MCF 10A (cell line): ENCODE results near the gene FNDC10. TPM values are rescaled to one million over a fixed set of nuclear protein-coding genes. Genes with fewer than 3 reads are reported as not detected.
"Not testable (repeated sequence)": the region's sequence is repeated elsewhere in the genome, so short reads cannot be mapped to it uniquely, and the experiment has no call there.

Experiments
- BruUV-seq: library from RNA; stranded (reverse); fragments of 400-500 nt; replicated peaks from 2 replicates; lab custom pipeline; 2021; lab: Mats Ljungman, UMichigan
- CTCF ChIA-PET: fragments of 300-600 bp; sonication (Branson Sonifier 250); formaldehyde crosslinking; extraction: SDS; loops from one replicate; lab custom pipeline; 2021; ENCODE audit warnings: antibody characterized with exemption, inconsistent platforms; lab: Yijun Ruan, JAX
- POLR2A ChIA-PET: fragments of 300-600, 350-650 bp; sonication (Branson Sonifier 250); formaldehyde crosslinking; extraction: SDS; loops from one replicate; lab custom pipeline; 2020; ENCODE audit warnings: antibody characterized with exemption, inconsistent platforms; lab: Yijun Ruan, JAX
- DNase-seq: peaks from one replicate; pipeline ENCODE4 v3.0.0-alpha.2; 2018; ENCODE audit not compliant: unreplicated experiment
- H3K27ac Mint-ChIP-seq: one replicate; pipeline ENCODE4 v1.8.0; 2022; ENCODE audit warnings: mild to moderate bottlenecking, low read depth, mixed read lengths; ENCODE audit not compliant: unreplicated experiment
- H3K27me3 Mint-ChIP-seq: one replicate; pipeline ENCODE4 v1.8.0; 2022; ENCODE audit warnings: mixed read lengths; ENCODE audit not compliant: insufficient read depth, unreplicated experiment
- H3K36me3 Mint-ChIP-seq: one replicate; pipeline ENCODE4 v1.8.0; 2022; ENCODE audit warnings: mild to moderate bottlenecking, moderate library complexity, mixed read lengths; ENCODE audit not compliant: insufficient read depth, unreplicated experiment
- H3K4me1 Mint-ChIP-seq: one replicate; pipeline ENCODE4 v1.8.0; 2022; ENCODE audit warnings: mixed read lengths; ENCODE audit not compliant: insufficient read depth, unreplicated experiment
- H3K4me3 Mint-ChIP-seq: one replicate; pipeline ENCODE4 v1.8.0; 2022; ENCODE audit warnings: mild to moderate bottlenecking, moderate library complexity, mixed read lengths; ENCODE audit not compliant: unreplicated experiment
- H3K9me3 Mint-ChIP-seq: one replicate; pipeline ENCODE4 v1.8.0; 2022; ENCODE audit warnings: mixed read lengths; ENCODE audit not compliant: unreplicated experiment
- intact Hi-C: fragments of 100-400 bp; cut with micrococcal nuclease; formaldehyde crosslinking; loops from 2 replicates; pipeline ENCODE4 v1.14.1; 2022
- total RNA-seq: library from RNA; stranded (reverse); gene quantifications from 2 replicates; pipeline ENCODE4 v1.2.3, GENCODE V29; 2022
- TF ChIP-seq, protein P1 (sequence below): fragments of 200-600 bp; IDR thresholded peaks from one replicate; pipeline ENCODE4 v1.8.0; 2022; ENCODE audit warnings: antibody characterized with exemption, mild to moderate bottlenecking; ENCODE audit not compliant: unreplicated experiment

Gene FNDC10
- total RNA-seq, 1 experiment from 2014 or later, result 5.1 TPM

DNA sequence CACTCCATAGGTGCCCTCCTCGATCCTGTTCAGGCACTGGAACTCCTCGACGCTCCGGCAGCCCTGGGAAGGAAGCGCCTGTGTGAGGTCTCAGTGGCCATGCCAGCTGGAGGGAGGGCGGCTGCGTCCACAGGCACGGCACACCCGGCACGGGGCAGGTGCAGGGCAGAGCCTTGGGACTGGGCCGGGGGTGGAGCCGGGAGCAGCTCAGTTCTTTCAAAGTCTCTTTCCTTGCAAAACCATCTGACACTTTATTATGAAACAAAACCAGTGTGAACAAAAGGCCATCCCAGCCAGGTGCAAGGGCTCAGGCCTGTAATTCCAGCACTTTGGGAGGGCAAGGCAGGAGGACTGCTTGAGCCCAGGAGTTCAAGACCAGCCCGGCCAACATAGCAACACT, 38.6 kb upstream of the FNDC10 start:
- H3K27me3 Mint-ChIP-seq, H3K27ac Mint-ChIP-seq, CTCF ChIA-PET, DNase-seq, H3K4me1 Mint-ChIP-seq, POLR2A ChIA-PET, BruUV-seq, H3K4me3 Mint-ChIP-seq, intact Hi-C loops, H3K9me3 Mint-ChIP-seq, H3K36me3 Mint-ChIP-seq: not testable (repeated sequence)

DNA sequence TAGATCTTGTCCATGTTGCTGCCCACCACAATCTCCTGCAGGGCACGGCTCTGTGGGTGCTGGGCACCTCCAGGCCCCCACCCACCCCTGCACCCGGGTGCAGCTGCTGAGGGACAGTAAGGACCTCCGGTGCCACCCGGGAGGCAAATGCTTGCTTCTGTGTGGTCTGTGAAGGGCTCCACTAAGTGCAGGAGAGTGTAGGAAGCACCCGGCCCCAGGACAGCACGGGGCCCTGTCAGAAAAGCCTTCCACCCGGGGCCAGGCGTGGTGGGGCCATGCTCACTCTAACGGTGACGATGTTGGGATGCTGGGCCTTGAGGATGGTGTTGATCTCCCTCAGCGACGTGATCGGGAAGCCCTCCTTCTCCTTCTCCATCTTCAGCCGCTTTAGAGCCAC, 37.5 kb upstream of the FNDC10 start:
- H3K27ac Mint-ChIP-seq, H3K36me3 Mint-ChIP-seq, H3K9me3 Mint-ChIP-seq, H3K4me1 Mint-ChIP-seq, DNase-seq, CTCF ChIA-PET, intact Hi-C loops, H3K4me3 Mint-ChIP-seq, BruUV-seq, H3K27me3 Mint-ChIP-seq, POLR2A ChIA-PET: not testable (repeated sequence)

DNA sequence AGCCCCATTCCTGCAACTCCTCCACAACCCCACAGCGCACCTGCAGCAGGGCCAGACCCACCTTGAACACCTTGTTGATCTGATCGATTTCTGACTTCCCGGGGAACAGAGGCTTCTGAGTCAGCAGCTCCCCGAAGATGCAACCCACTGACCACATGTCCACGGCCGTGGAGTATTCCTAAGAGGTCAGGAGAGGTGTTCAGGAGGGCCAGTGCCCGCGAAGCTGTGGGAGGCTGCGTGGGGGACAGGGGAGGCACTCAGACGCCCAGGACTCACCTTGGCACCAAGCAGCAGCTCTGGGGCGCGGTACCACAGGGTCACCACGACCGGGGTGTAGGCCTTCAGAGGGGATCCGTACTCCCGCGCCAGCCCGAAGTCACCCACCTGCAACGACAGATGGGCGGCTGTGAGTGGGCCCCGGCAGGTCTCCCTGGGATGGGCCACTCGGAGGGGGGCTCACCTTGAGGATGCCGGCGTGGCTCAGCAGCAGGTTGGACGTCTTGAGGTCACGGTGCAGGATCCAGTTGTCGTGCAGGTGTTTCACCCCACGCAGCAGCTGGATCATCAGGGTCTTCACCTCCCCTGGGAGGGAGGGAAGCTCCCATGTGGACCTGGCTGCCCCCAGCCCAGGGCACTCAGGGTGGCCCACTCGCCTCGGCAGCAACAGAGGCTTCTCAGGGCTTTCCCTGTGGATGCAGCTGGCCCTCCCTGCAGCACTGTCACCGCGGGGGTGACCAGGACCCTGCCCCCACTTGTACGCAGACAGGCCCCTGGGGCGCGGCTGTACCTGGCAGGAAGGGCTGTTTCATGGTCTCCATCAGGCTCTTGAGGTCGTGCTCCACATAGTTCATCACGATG, 36.9 kb upstream of the FNDC10 start:
- POLR2A ChIA-PET, H3K9me3 Mint-ChIP-seq, H3K4me3 Mint-ChIP-seq, intact Hi-C loops, H3K4me1 Mint-ChIP-seq, H3K27me3 Mint-ChIP-seq, H3K36me3 Mint-ChIP-seq, BruUV-seq, DNase-seq, CTCF ChIA-PET, H3K27ac Mint-ChIP-seq: not testable (repeated sequence)

DNA sequence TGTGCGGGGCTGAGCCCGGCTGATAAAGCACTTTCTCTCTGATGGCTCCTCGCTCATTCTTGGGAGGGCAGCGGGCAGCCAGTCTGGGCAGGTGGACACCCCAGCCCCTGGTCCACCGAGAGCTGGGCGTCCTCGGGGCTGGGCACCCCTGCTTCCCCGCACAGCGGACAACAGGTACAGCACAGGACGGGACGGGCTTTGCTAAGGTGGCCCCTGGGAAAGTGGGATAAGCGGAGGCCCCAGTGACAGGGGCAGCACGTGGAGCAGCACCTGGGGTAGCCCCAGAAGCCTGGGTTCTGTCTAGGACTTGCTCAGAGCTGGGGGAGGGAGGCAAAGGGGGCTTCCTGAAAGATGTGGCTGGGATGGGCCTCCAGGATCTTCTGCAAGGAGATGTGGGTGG, 34.7 kb upstream of the FNDC10 start:
- intact Hi-C loops, H3K27me3 Mint-ChIP-seq, BruUV-seq, DNase-seq, POLR2A ChIA-PET, H3K4me1 Mint-ChIP-seq, CTCF ChIA-PET, H3K4me3 Mint-ChIP-seq, H3K36me3 Mint-ChIP-seq, H3K27ac Mint-ChIP-seq, H3K9me3 Mint-ChIP-seq: not testable (repeated sequence)

DNA sequence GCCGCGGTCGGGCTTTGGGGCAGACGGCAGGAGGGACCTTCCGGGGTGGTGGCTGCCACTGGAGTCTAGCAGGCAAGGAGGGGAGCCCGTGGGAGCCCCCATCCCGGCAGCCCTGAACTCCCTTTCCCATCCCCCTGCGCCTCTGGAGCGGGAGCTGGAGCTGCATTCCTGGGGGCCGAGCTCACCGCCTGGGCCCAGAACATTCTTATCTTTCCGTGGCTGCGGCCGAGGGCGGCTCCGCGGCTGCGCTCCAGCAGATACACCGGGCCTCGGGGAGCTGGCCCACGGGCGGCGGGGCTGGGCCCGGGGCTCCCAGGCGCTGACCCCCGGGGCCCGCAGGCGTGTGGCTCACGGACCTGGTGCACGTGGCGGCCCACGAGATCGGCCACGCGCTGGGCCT, 33.5 kb upstream of the FNDC10 start:
- H3K9me3 Mint-ChIP-seq, DNase-seq, CTCF ChIA-PET, POLR2A ChIA-PET, H3K27ac Mint-ChIP-seq, H3K27me3 Mint-ChIP-seq, H3K4me3 Mint-ChIP-seq, H3K36me3 Mint-ChIP-seq, intact Hi-C loops, BruUV-seq, H3K4me1 Mint-ChIP-seq: not testable (repeated sequence)

DNA sequence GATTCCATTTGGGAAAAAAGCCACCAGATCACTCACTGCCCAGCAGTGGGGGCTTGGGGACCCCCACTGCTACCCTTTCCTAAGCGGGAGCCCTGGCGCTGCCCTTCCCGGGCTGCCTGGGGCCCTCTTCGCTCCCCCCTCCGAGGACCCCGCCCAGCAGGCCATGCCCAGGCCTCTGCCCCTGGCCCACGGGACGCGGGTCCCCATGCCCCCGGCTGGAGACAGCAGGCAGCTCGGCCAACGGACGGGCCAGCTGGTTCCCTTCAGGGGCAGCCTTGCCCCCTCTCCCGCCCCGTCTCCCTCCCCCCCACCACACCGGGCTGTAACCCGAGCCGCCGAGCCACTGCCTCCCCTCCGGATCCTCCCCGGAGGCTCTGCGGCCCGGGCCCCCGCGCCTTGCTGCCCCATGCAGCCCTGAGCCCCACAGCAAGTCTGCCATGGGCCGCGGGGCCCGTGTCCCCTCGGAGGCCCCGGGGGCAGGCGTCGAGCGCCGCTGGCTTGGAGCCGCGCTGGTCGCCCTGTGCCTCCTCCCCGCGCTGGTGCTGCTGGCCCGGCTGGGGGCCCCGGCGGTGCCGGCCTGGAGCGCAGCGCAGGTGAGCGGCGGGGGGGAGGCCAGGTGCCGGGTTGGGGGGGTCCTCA, 32.0 kb upstream of the FNDC10 start, which contains the start of gene MMP23B:
MMP23B (plus strand) TSS at position 392 of the 639 bp plus-strand sequence; CDS start at position 438, 46 bp downstream.
- no peaks in the 10 kb centered on the region for H3K27me3 Mint-ChIP-seq
- TF ChIP-seq, protein P1, sequence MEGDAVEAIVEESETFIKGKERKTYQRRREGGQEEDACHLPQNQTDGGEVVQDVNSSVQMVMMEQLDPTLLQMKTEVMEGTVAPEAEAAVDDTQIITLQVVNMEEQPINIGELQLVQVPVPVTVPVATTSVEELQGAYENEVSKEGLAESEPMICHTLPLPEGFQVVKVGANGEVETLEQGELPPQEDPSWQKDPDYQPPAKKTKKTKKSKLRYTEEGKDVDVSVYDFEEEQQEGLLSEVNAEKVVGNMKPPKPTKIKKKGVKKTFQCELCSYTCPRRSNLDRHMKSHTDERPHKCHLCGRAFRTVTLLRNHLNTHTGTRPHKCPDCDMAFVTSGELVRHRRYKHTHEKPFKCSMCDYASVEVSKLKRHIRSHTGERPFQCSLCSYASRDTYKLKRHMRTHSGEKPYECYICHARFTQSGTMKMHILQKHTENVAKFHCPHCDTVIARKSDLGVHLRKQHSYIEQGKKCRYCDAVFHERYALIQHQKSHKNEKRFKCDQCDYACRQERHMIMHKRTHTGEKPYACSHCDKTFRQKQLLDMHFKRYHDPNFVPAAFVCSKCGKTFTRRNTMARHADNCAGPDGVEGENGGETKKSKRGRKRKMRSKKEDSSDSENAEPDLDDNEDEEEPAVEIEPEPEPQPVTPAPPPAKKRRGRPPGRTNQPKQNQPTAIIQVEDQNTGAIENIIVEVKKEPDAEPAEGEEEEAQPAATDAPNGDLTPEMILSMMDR, result no peak
- CTCF ChIA-PET, result no interaction called here
- no peaks in the 10 kb centered on the region for H3K4me1 Mint-ChIP-seq
- no peak within 1 kb of the TSS for H3K27ac Mint-ChIP-seq
- intact Hi-C loops, result no loop called here
- POLR2A ChIA-PET, result no interaction called here
- H3K36me3 Mint-ChIP-seq, result no peaks in the 10 kb centered on the region
- BruUV-seq, result no TSS peak
- no peak for DNase-seq
- no peaks in the 10 kb centered on the region for H3K9me3 Mint-ChIP-seq
- H3K4me3 Mint-ChIP-seq, result no peak within 1 kb of the TSS
